ACHN (cell line): ENCODE measurements around the gene KRABD2.
"Not testable (repeated sequence)": the region's sequence is repeated elsewhere in the genome, so short reads cannot be mapped to it uniquely, and the experiment has no call there.

Source experiments
- DNase-seq: peaks from one replicate; pipeline ENCODE4 v3.0.0-alpha.2; 2015
- in situ Hi-C: cut with HindIII; loops from 2 replicates; pipeline ENCODE4 v1.10.0; 2017; ENCODE audit warnings: low sequenced_read_pairs, low pct_ligation_motif_present, low pct_unique_long_range_greater_than_20kb

The KRABD2 gene

DNA sequence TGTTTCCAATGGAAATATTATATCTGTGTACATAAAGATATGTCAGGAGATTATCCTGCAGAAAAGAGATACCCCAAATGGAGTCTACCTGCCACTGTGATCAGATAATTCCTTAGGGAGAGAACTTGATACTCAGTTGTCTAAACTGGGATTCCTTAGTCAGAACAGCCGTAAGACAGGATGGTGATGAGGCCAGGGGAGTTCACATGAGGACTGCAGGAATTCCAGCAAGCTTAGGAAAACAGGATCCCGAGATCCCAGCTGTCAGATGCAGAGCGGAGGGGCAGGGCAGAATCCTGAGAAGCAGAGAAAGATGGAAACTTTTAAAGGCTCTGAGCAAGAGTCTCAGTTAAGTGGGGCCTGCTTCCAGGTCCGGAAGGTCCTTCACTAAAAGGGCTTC lies 4.7 kb downstream of the KRABD2 start:
- no peak for DNase-seq

DNA sequence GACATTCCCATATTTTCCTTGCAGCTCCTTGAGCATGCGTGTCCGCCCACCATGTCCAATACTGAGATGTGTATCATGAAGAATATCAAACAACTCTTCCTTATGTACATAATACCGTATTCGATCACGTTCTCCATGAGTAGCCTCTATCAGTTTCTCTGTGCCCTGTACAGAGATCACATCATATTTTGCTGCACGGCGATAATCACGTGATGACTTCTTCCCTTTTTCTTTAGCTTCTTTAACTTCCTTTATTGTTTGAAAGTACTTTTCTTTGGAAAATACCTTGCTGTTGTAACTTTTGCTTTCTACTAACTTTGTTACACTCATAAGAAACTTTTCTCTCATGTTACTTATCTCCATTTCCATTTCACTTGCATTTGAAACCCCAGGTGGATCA lies 6.6 kb downstream of the KRABD2 start:
- in situ Hi-C loops: no loop called here
- DNase-seq: no peak

More for the DNA sequence above, 4.7 kb downstream of the KRABD2 start:
- in situ Hi-C loops: no loop called here

DNA sequence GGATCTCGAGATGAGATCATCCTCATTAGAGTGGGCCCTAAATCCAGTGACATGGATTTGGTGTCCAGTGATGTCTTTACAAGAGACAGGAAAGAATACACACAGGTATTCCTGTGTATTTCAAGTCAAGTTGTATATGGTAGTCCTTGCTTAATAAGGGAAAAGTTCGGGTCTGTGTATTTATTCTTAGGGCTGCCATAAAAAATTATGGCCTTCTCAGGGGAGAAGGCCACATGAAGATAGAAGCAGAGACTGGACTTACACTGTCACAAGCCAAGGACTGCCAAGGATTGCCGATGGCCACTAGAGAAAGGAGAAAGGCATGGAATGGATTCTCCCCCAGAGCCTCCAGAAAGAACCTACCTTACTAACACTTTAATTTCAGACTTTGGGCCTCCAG lies 8.3 kb downstream of the KRABD2 start:
- no peak for DNase-seq
- in situ Hi-C loops: no loop called here

DNA sequence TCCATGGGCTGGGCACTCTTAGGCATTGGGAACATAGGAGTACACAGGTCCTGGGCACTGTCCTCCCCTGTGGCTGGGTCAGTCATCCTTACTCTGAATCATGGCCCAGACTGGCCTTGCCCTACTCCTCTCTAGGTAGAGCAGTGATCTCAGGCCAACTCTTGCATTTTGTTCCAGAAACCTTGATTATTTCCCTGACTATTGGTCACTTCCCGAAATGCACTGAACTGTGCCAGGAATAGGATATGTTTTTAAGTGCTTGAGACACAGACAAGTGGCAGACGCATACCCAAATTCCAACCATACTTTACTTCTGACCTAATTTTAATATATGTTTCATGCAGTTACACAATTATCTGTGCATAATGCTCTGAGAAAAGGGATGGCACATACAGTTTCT lies 10.3 kb downstream of the KRABD2 start:
- peak; percentile 28 for DNase-seq
- in situ Hi-C loops: no loop called here

DNA sequence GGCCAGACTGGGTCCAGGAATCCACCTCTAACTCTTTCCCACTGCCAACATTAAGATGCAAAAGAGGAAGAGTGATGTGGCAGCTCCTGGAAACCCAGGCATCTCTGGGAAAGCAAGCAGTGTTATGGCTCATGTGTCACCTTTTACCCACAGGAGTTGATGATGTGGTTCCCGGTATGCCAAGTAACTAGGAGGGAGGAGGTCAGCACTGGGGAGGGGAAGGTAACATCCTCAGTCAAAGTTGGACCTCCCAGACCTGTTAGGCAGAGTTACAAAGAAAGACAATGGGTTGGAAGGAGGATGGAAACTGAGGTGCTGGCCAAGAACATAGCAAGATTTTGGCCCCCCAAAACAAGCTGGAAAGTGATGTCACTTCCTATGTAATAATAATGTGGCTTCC lies 11.4 kb downstream of the KRABD2 start:
- DNase-seq: peak; percentile 26
- in situ Hi-C loops: no loop called here

DNA sequence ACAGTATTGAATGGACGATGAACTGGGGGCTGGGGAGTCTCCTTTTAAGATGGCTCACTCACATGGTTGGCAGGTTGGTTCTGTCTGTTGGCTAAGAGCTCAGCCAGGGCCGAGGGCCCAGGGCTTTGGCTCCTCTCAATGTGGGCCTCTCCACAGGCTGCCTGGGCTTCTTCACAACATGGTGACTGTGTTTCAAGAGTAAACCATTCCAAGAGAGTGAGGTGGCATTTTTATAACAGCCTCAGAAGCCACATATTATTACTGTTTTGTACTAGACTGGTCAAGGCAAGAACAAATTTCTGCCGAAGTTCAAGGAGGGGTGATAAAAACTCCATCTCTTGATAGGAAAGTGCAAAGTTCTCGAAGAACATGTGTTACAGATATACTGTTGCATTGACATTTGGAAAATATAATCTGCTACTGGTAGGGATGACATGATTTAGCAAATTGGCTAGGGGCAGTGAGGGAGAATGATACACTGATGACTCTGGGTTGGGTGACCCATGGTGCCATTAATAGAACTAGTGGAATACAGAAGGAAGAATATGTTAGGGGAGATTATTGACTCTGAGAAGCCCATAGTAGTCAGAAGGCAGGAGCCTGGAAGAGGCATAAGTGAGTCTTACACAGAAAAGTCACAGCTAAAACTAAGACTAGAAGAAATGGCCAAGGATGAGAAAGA lies 13.7 kb downstream of the KRABD2 start:
- DNase-seq: no peak
- in situ Hi-C loops: no loop called here

DNA sequence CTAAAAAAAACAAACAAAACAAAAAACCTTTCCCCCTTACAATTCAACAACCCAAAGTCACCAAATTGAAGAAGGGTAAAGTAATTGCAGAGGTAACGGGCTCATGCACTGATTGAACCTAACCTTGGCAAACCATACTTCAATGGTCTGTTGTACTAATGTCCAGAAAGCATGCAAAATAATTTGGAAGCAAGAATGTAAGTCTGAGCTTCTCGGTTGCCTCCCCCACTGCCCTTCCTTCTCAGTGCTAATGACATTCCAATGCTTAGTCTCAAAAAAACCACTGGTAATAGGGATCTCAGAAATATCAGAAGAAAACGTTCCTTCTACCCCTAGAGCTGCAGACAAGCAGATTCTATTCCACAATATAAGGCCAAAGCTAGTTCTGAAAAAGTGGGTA lies 15.8 kb downstream of the KRABD2 start:
- DNase-seq: no peak
- in situ Hi-C loops: no loop called here

DNA sequence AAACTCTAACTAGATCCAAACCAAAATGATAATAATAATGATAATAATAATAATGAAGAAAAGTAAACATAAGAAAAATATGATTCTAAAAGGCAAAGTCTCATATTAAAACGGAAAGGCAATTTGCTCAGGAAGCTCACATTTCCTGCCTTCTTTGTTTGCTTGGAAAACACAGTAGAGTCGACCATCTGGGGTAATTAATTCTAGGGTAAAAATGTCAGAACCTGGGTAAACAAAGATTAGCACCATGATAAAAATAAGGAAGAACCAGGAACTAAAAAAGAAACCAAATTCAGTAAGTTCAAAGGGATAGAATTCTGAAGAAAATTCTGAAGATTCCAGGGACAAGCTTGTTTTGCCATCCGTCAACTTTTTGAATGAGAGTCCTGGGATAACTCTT lies 16.2 kb downstream of the KRABD2 start:
- DNase-seq: no peak
- in situ Hi-C loops: no loop called here

DNA sequence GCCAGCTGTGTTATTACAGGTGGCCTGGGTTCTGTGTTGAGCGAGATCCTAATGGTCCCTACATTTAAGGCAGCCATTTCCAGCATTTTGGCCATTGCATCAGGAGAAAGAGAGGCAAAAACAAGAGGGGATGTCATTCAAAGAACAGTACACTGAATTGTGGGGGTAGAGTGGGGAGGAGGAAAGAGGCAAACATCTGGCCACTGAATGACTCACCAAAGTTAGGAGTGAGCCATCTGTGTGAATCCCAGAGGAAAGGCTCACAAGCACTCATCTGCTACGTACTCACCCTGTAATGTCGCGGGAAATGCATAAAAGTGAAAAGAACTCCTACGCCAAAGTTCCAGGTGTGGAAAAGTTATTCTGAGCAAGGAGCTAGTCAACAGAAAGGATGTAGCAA lies 16.7 kb downstream of the KRABD2 start:
- no peak for DNase-seq
- in situ Hi-C loops: no loop called here

DNA sequence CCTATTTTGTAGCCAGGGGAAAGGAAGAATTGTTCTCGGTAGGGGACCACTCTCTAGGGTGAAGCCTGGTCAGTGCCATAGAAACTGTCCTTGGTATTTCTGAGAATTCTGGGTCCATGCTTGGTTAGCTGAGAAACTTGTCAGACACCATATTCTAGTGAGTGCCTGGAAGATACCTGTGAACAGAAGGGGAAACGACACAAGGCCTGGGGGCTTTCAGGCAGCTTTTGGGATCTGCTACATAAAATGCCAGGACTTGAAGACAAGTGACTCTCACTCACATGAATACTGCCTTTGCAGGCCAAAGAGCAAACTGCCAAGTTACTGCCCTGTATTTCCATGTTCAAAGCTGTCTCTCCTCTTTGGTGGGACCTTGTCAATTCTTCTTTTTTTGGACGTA lies 18.6 kb downstream of the KRABD2 start:
- no peak for DNase-seq
- in situ Hi-C loops: no loop called here

DNA sequence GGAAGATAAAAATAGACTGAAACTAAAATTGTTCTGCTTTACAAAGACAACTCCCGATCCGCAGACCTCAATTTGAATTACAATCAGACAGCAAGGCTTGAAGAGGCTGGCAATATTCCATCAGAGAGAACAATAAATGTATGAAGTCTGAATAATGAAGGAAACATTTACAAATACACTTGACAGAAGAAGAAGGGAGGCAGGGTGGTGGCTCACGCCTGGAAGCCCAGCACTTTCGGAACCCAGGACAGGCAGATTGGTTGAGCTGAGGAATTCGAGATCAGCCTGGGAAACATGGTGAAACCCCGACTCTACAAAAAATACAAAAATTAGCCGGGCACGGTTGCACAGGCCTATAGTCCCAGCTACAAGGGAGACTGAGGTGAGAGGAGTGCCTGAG lies 22.3 kb downstream of the KRABD2 start:
- no peak for DNase-seq
- in situ Hi-C loops: no loop called here

DNA sequence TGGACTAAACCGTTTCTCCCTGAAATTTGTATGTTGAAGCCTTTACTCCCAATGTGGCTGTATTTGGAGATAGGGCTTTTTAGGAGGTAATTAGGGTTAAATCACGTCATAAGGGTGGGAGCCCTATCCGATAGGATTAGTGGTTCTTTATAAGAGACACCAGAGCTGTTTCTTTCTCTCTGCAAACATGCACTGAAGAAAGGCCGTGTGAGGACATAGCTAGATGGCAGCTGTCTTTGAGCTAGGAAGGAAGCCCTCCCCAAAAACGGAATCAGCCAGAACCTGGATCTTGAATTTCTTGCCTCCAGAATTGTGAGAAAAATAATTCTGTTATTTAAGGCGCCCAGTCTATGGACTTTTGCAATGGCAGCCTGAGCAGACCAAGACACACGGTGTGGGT lies 22.8 kb downstream of the KRABD2 start:
- in situ Hi-C loops: no loop called here
- DNase-seq: no peak

DNA sequence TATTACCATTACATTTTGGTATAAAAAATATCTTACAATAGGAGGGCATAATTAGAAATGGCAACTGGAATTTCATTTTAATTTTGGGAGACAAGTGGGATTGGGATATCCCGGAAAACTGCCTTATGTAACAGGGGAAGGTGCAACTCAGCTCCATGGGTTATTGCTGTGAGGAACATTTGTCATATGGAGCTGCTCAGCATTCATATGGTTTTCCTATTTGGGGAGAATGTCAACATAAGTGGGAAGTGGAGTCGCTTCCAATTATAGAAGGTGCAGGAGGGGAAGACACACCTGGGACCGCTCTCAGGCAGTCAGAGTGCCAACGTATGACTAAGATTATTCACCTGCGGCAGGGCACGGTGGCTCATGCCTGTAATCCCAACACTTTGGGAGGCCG lies 26.2 kb downstream of the KRABD2 start:
- no peak for DNase-seq
- in situ Hi-C loops: no loop called here

DNA sequence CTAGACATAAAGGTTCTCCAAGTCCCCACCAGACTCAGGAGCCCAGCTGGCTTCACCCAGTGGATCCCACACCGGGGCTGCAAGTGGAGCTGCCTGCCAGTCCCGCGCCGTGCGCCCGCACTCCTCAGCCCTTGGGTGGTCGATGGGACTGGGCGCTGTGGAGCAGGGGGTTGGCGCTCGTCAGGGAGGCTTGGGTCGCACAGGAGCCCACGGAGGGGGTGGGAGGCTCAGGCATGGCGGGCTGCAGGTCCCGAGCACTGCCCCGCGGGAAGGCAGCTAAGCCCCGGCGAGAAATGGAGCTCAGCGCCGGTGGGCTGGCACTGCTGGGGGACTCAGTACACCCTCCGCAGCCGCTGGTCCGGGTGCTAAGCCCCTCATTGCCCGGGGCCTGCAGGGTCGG lies 29.5 kb downstream of the KRABD2 start:
- DNase-seq, in situ Hi-C loops: not testable (repeated sequence)

DNA sequence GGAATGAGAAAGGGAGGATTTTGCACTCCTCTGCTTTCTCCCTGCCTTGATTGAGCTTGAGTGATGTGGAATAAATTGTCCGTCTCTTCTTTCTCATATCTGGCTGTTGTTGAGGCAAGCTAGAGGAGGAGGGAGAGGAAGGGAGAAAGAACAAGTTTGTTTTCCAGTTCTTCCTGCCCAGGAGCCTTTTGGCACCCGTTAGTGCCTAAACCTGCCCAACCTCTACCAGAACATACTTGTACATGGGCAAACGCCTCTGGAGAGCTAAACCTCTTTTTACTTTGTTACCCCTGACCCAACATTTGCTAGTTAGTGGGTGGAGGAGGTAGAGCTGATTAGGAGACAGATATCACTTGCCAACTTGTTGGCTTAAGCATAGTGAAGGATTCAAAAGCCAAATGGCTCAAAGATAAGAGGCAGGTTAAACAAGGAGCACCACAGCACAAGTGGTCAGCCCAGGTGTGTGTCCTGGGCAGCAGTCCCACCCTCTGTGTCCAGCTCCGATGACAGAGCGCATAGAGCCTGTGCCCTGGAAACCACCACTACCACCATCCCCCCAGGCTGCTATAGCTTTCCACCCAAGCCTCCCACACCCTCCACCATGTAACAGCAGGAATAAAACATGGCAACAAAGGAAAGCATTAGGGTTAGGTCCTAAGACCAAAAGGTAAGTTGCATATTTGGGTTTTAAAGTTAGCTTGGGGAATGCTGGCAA lies 30.4 kb downstream of the KRABD2 start:
- DNase-seq: no peak
- in situ Hi-C loops: no loop called here

DNA sequence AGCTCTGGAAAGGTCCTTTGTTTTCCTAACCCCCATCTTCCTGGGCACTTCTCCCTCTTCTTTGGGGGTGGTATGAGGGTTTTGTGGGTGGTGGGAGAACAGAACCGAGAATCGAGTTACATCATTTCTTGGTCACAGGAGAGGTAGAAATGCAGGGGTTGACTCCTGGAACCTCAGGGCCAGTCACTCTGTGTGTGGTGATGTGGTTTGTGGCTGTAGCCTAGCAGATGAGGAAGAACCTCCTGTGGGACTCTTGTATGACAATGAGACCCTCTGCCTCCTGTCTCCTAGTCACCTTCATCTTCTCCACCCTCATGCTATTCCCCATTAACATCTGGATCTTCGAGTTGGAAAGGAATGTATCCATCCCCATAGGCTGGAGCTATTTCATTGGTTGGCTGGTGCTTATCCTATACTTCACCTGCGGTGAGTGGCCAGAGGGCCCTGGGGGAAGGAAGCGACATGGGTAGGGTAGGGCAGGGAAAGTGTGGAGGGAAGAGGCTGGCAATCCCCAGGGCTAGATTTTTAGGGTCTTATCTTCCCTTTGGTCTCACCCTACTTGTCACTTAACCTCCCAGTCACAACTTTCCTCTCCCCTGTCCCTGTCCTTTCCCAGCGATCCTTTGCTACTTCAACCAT lies 31.3 kb downstream of the KRABD2 start:
- in situ Hi-C loops: no loop called here
- DNase-seq: no peak

DNA sequence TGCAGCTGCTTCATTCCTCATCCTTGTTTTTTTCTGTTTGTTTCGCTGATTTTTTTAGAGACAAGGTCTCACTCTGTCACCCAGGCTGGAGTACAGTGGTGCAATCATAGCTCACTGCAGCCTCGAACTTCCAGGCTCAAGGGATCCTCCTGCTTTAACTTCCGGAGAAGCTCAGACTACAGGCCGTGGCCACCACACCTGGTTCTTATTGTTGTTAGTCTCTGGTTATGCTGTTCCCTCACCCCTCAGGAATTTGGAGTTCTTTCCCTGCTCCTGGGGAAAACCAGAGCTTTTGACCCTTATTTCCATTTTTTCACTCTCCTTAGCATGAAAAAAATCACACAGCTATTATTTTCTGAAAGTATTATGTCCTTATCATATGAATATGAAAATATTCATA lies 35.0 kb downstream of the KRABD2 start:
- no peak for DNase-seq
- in situ Hi-C loops: no loop called here

DNA sequence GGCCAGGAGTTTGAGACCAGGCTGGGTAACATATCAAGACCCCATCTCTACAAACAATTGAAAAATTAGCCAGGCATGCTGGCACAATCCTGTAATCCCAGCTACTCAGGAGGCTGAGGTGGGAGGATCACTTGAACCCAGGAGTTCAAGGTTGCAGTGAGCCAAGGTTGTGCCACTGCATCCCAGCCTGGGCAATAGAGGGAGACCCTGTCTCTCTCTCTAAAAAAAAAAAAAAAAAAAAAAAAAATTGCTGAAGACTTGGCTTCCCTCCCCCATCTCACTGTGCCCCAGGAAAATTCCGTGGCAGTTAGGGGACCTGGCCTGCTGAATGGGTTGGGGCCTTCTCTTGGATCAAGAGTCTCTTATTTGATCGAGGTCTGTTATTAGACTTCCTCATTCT lies 37.0 kb downstream of the KRABD2 start, which contains the start of gene ODF4:
TSS of gene ODF4 (plus strand) at position 301 of the 400 bp plus-strand sequence. CDS start 212 bp downstream, outside the sequence.
- in situ Hi-C loops: no loop called here
- DNase-seq: no peak

DNA sequence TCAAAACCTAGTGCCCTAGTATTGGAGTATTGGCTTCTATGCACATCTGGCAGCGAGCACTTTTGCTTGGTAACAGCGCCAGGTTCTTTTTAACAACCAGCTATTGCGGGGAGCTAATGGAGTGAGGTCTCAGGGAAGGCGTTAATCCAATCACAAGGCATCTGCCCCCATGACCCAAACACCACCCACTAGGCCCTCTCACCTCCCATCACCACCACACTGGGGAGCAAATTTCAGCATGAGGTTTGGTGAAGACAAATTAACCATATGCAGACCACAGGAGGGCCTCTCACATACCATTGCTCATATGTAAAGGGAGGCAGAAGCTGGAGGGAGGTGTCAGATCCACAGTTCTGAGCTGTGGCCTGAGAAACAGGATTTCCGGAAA lies 37.8 kb downstream of the KRABD2 start:
- in situ Hi-C loops: no loop called here
- DNase-seq: no peak
